Stimulated activated CD4-positive, alpha-beta T cell treated with anti-CD3 and anti-CD28 coated beads, Interleukin-4, amount 100 ng/mL, for 48 hours (primary cell): ENCODE measurements around the gene ZNF615.
"Not testable (repeated sequence)": the region's sequence is repeated elsewhere in the genome, so short reads cannot be mapped to it uniquely, and the experiment has no call there.

Experiments
- DNase-seq, 2 donors: peaks; one replicate each; pipeline ENCODE4 v3.0.0-alpha.2; 2020; ENCODE audit warnings: low read depth in 2 of 2

ZNF615 gene

DNA sequence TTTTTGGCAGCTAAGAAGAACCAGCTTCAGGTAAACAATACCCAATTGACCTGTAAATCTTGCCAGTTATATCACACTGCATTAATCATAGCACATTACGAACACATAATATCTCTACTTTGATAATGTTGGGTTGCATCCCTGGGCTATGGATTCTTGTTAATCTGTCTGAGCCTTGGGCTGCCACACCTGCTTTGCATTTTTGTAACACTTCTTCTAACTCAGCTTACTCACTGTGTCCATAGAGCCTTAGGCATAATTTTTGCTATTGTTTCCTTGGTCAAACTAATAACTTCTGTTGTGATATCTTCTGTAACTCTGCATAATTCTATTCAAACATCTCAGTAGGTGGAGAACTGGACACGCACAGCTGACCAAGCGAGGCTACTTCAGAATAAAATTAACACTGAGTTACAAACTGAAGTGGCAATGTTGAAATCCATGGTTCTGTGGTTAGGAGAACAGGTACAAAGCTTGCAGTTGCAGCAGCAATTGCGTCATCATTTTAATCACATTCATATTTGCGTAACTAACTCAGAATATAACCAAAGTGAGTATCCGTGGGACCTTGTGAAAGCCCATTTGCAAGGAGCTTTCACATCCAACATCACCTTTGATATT is 27.8 kb downstream of the ZNF615 start:
- DNase-seq = no peak

DNA sequence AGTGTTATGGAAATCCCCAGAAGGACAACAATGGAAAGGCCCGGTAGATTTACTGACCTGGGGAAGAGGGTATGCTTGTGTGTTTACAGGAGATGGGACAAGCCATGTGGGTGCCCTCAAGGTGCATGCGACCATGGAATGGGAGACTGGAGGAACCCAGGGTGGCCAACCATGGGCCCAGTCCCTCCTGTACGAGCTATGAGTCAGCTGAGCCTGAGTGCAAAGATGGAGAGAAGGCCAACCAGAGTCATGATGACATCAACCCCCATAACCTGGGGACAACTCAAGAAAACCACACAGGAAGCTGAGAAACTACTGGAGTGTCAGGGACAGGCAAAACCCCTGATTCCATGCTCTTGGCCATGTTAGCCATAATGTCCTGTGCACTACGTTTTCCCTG is 29.1 kb downstream of the ZNF615 start:
- no peak for DNase-seq

DNA sequence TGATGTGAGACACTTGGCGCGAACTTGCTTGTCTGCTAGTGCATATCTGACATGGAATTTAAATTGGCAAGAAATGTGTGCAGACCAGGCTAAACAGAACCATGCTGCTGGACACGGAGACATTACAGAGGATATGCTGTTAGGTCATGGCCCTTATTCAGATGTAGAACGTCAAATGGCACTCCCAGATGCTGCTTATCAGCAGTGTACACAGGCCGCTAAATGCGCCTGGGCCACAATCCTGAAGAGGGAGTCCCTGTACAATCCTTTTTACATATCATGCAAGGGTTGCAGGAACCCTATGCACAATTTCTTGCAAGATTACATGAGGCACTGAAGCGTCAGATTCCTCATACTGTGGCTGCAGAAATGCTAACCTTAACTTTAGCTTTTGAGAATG is 30.7 kb downstream of the ZNF615 start:
- DNase-seq = no peak

DNA sequence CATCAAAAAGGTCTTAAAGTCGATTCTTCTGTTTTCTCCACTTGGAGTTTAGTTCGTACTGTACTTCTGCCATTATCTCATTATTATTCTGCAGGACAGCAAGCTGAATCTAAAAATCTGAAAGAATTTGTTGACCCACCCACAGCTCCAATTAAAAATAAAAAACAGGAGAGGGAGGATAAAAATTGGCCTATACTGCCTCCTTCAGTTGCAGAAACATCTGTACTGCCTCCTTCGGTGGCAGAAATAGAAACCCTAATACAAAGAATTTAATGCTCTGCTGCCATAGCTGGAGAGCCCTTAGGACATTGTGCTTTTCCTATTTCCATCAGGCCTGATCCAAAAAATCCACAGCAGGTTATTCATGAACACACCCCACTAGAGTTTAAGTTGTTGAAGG is 31.2 kb downstream of the ZNF615 start:
- no peak for DNase-seq

DNA sequence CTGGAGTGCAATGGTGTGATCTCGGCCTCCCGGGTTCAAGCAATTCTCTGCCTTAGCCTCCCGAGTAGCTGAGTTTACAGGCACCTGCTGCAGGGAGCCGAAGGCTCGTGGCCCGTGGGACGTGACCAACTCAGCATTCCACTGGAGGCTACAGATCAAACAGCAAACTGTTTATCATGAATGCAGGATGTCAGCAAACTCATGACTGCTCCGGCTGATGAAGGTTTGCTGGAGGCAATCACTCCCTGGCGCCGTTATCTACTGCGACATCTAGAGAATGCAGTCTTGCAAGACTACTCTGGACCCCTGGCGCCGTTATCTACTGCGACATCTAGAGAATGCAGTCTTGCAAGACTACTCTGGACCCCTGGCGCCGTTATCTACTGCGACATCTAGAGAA is 32.2 kb downstream of the ZNF615 start:
- DNase-seq = not testable (repeated sequence)

DNA sequence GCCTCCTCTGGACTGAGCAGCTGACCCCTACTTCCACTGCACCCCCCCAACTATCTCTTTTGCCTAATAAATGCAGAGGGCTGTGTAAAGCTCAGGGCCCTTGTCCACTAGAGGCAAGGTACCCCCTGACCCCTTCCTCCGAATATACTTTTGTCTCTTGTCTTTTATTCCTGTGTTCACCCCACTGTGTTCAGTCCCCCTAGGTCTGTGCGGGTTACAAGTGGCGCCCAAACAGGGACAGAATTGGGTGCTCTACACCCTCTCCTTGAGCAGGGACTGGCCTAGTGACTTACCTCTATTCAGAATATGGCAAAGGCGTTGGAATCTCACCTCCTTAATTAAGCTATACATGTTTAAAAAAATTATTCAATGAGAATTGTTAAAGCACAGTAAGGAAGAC is 36.4 kb downstream of the ZNF615 start:
- no peak for DNase-seq

DNA sequence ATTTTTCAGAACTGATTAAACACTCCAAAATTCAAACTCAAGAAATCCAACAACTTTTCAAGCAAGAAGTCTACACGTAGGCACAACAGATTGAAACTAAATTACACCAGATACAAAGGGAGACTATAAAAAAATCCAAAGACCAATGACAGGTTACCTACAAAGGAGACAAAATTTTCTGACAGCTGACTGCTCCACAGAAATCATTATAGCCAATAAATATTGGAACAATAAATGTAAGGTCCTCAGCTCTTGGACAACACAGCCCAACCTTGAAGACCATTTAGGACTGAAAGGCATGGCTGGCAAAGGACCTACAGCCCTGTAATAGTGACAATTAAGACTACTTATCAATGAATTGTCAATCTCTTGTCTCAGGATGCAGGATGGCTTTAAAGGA is 37.3 kb downstream of the ZNF615 start:
- no peak for DNase-seq

DNA sequence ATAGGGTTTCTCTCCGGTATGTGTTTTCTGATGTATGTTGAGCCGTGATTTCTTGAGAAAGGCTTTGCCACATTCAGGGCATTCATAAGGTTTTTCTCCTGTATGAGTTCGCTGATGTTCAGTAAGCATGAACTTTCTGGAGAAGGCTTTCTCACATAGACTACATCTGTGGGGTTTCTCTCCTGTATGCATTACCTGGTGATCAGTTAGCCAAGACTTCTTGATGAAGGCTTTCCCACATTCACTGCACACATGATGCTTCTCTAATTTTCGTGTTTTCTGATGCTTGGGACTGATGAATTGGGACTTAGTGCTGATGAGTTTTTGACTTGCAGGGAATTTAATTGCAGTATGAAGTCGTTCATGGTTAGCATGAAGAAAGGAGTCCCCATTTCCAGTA is 42.4 kb downstream of the ZNF615 start:
- no peak for DNase-seq

DNA sequence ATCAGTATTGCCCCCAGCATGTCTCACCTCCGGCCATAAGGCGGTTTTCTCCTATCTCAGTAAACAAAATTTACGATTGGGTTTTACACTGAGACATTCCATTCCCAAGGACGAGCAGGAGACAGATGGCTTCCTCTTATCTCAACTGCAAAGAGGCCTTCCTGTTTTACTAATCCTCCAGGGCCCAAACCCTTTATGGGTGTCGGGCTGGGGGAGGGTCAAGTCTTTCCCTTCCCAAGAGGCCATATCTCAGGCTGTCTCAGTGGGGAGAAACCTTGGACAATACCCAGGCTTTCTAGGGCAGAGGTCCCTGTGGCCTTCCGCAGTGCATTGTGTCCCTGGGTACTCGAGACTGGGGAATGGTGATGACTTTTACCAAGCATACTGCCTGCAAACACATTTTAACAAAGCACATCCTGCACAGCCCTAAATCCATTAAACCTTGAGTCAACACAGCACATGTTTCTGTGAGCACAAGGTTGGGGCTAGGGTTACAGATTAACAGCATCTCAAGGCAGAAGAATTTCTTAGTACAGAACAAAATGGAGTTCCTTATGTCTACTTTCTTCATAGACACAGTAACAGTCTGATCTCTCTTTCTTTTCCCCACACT is 47.3 kb downstream of the ZNF615 start:
- DNase-seq = not testable (repeated sequence)

DNA sequence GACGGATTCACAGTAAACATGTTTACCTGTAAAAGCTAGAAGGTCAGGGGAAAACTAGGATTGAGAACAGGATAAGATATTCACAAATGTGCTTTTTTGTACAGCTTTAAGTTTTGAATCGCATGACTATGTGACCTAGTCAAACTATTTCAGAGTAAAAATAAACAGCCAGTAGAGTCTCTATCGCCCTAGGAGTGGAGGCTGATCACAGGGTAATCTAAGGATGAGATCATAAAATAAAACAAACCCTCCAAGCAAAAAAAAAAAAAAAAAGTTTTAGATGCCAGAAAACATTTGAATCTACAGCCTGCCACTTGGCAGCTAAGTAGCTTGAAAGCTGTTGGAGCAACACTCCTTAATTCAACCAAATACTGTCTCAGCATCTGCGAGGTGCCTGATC is 48.2 kb downstream of the ZNF615 start:
- DNase-seq = no peak

DNA sequence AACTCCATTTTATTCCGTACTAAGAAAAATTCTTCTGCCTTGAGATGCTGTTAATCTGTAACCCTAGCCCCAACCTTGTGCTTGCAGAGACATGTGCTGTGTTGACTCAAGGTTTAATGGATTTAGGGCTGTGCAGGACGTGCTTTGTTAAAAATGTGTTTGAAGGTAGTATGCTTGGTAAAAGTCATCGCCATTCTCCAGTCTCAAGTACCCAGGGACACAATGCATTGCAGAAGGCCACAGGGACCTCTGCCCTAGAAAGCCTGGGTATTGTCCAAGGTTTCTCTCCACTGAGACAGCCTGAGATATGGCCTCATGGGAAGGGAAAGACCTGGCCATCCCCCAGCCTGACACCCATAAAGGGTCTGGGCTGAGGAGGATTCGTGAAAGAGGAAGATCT is 50.2 kb downstream of the ZNF615 start:
- DNase-seq = not testable (repeated sequence)

DNA sequence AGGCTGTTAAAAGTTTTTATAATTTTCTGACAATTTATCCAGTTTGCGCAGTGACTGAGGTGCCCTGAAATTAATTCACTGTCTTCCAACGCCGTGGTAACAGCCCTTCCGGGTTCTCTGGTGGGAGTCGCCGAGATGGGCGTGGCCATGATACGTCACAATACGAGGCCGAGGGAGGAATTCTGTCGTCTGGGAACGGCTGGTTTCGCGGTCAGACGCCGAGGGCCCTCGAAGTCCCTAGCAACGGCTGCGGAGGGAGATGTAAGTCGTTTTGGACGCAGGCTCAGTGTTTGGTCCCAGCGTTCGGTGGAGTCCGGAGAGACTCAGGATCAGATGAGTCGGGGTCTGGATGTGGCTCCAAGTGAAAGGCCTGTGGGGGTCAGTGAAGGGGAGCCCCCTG is 59.0 kb downstream of the ZNF615 start:
- DNase-seq = no peak

DNA sequence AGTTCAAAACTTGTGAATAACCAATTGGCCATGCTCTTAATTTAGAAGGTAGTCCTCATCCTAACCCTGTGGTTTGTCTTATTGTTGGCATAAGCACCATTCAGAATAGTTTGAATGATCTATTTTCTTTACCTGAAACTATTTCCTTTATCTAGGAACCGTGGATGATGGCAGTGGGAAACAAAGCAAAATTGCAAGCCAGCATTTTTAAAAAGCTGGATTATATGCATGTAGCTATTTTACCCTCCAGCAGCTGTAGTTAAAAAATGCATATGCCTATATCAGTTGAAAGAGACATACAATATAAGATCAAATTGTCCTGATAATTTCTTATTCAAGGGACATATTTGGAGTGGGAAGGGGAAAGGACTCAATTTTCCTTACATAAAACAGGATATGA is 61.4 kb downstream of the ZNF615 start:
- no peak for DNase-seq

DNA sequence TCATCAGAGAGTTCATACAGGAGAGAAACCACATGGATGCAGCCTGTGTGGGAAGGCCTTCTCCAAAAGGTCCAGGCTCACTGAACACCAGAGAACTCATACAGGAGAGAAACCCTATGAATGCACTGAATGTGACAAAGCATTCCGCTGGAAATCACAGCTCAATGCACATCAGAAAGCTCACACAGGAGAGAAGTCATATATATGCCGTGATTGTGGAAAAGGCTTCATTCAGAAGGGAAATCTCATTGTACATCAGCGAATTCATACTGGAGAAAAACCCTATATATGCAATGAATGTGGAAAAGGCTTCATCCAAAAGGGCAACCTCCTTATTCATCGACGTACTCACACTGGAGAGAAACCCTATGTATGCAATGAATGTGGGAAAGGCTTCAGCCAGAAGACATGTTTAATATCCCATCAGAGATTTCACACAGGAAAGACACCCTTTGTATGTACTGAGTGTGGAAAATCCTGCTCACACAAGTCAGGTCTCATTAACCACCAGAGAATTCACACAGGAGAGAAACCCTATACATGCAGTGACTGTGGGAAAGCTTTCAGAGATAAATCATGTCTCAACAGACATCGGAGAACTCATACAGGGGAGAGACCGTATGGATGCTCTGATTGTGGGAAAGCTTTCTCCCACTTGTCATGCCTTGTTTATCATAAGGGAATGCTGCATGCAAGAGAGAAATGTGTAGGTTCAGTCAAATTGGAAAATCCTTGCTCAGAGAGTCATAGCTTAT is 63.0 kb downstream of the ZNF615 start:
- no peak for DNase-seq
